Right ventricle myocardium inferior (tissue), 1 donor: Measurements from ENCODE around the gene RSRC1. TPM values are rescaled to one million over a fixed set of nuclear protein-coding genes. Genes with fewer than 3 reads are reported as not detected.
A peak's percentile ranks its signal among the peaks of the same experiment; 100 is the strongest.

Source experiments
- ATAC-seq: fragments of 200-7000 bp; cut with Tn5 transposase; one replicate; pipeline ENCODE4 v1.9.1; 2020; ENCODE audit warnings: mild to moderate bottlenecking, moderate library complexity
- DNase-seq: peaks from one replicate; pipeline ENCODE4 v3.0.0; 2021; ENCODE audit errors: missing footprints
- intact Hi-C: fragments of 100-400 bp; cut with DNase I; formaldehyde crosslinking; loops from one replicate; pipeline ENCODE4 v1.11.0; 2022
- total RNA-seq: library from RNA; stranded (reverse); fragmentation: NEBNext Ultra II Directional; extraction: Animal tissue kit (Norgen Biotek cat#: 25700); gene quantifications from one replicate; pipeline ENCODE4 v1.2.1, GENCODE V29; 2021
- donor health status: DM: no; HTN: yes; CAD: no; lungs with severe emphysema.

RSRC1 gene
- total RNA-seq, 1 donor from 2014 or later = 22.9 TPM

GRCh38 chr3:158098309-158098639 lies 11.6 kb upstream of the RSRC1 start:
- intact Hi-C loops = no loop called here
- no peak for ATAC-seq
- no peak for DNase-seq

GRCh38 chr3:158098834-158099424 lies 11.0 kb upstream of the RSRC1 start:
- DNase-seq (no peak), ATAC-seq (no peak)
- intact Hi-C loops = no loop called here

- ATAC-seq (no peak), DNase-seq (no peak)
- intact Hi-C loops = no loop called here
These were observed 9.2 kb upstream of the RSRC1 start for GRCh38 chr3:158100681-158101080.

- DNase-seq (no peak), ATAC-seq (no peak)
- intact Hi-C loops = no loop called here
These were observed 8.3 kb upstream of the RSRC1 start for GRCh38 chr3:158101335-158102241.

GRCh38 chr3:158102242-158103080 lies 7.4 kb upstream of the RSRC1 start:
- DNase-seq (peak; percentile 47), ATAC-seq (no peak)
- intact Hi-C loops = no loop called here

GRCh38 chr3:158103081-158103886 lies 6.6 kb upstream of the RSRC1 start:
- ATAC-seq = no peak
- intact Hi-C loops = no loop called here
- DNase-seq = peak; percentile 66

GRCh38 chr3:158103887-158104327 lies 6.0 kb upstream of the RSRC1 start:
- intact Hi-C loops = no loop called here
- peak; percentile 34 for DNase-seq

GRCh38 chr3:158104431-158104921 lies 5.4 kb upstream of the RSRC1 start:
- DNase-seq = no peak
- no peak for ATAC-seq
- intact Hi-C loops = no loop called here

More at GRCh38 chr3:158103887-158104327, 6.0 kb upstream of the RSRC1 start:
- no peak for ATAC-seq

GRCh38 chr3:158105119-158105709 lies 4.7 kb upstream of the RSRC1 start:
- ATAC-seq (peak; percentile 29), DNase-seq (peak; percentile 44)
- intact Hi-C loops = no loop called here

- intact Hi-C loops = no loop called here
- DNase-seq (peak; percentile 63), ATAC-seq (peak; percentile 37)
These were observed 4.1 kb upstream of the RSRC1 start for GRCh38 chr3:158105710-158106253.

GRCh38 chr3:158106766-158107471 lies 3.0 kb upstream of the RSRC1 start:
- ATAC-seq (no peak), DNase-seq (peak; percentile 45)
- intact Hi-C loops = no loop called here

- DNase-seq = no peak
- intact Hi-C loops = no loop called here
These were observed 2.1 kb upstream of the RSRC1 start for GRCh38 chr3:158107605-158108444.

GRCh38 chr3:158108445-158108985 lies 1.4 kb upstream of the RSRC1 start:
- ATAC-seq = no peak
- DNase-seq = no peak
- intact Hi-C loops = no loop called here

More at GRCh38 chr3:158107605-158108444, 2.1 kb upstream of the RSRC1 start:
- ATAC-seq = no peak

GRCh38 chr3:158109295-158109803 lies 540 bp upstream of the RSRC1 start:
- no peak for ATAC-seq
- DNase-seq = no peak
- intact Hi-C loops = no loop called here

GRCh38 chr3:158110658-158111018 lies 749 bp downstream of the RSRC1 start:
- ATAC-seq (no peak), DNase-seq (no peak)
- intact Hi-C loops = no loop called here

GRCh38 chr3:158111861-158112260 lies 2.0 kb downstream of the RSRC1 start:
- DNase-seq = no peak
- ATAC-seq = no peak
- intact Hi-C loops = no loop called here
